ENCODE results near the gene DNASE2B.

DNASE2B gene

DNA sequence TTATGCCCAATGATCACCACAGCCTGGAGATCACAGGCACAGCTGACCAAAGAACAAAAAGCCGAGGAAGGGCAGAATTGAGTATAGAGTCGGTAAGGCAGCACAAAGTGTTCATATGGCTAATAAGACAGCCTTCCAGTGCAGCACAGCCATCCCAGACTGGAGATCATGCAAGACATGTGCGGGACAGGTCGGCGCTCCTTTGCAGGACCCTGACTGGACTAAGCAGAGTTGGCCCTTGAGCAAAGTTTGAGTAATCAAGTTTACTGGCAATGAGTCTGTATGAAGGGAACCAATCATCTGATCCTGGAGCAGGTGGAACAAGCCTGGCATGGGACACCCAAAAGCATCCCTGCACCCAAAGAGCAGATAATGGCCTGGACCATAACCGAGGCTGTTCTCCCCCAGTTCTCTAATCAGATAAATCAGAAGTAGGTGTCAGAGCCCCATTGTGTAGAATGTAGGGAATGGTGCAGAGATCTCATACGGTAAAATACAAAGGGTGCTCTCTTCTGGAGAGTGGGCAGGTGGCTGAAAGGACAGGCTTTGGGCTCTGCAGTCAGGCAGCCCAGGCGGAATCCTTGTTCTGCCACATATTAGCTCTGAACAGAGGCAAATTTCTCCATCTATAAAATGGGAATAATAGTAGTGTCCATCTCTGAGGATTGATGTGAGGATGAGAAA lies 10.7 kb upstream of the DNASE2B start:
- Mint-ChIP-seq H3K27me3 (peaks cover 5% of the 10 kb centered on the region), H3K27ac (no peak overlapping the region), H3K4me3 (no peak overlapping the region), H3K4me1 (peaks cover 16% of the 10 kb centered on the region), H3K36me3 (no peaks in the 10 kb centered on the region), H3K9me3 (no peaks in the 10 kb centered on the region)
- ATAC-seq = no peak

DNA sequence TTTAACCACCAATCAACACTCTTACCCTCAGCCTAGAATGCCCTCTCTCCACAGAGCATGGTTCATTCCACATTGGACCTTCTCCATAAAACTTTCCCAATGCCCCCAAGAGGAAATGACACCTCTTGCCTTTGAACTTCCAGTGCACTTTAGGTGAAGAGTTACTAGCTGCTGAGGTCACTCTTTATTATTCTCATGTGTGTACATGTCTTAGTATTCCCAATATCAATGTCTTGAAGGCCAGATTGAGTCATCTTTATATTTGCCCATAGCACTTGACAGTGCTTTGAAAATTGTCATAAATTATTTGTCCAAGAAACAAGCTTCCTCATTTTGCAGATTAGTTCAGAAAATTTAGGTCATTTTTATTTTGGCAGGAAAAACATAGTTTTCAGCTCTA lies 8.1 kb upstream of the DNASE2B start:
- H3K27ac Mint-ChIP-seq = no peak overlapping the region
- H3K4me3 Mint-ChIP-seq = no peak overlapping the region
- H3K36me3 Mint-ChIP-seq = no peaks in the 10 kb centered on the region
- H3K9me3 Mint-ChIP-seq = no peaks in the 10 kb centered on the region
- no peaks in the 10 kb centered on the region for H3K27me3 Mint-ChIP-seq
- peaks cover 16% of the 10 kb centered on the region for H3K4me1 Mint-ChIP-seq
- ATAC-seq = no peak

DNA sequence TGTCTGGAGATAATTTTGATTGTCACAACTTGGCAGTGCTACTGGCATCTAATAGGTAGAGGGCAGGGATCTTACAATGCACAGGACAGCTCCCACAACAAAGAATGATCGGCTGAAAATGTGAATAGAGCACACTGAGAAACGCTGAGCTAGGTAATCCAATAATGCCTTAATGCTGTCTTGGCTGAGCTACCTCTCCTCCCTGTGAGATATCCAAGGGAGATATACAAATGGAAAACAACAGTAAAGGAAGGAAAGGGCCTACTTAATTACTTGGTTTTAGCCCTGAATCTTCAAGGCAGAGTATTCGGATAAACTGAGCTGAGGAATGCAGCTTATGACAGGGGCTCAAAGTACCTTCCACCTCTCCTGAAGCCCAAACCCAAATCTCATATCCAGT lies 2.9 kb downstream of the DNASE2B start:
- Mint-ChIP-seq H3K4me1 (no peaks in the 10 kb centered on the region), H3K27ac (no peak overlapping the region), H3K9me3 (no peaks in the 10 kb centered on the region), H3K27me3 (no peaks in the 10 kb centered on the region), H3K4me3 (no peak overlapping the region), H3K36me3 (no peaks in the 10 kb centered on the region)
- ATAC-seq = no peak

DNA sequence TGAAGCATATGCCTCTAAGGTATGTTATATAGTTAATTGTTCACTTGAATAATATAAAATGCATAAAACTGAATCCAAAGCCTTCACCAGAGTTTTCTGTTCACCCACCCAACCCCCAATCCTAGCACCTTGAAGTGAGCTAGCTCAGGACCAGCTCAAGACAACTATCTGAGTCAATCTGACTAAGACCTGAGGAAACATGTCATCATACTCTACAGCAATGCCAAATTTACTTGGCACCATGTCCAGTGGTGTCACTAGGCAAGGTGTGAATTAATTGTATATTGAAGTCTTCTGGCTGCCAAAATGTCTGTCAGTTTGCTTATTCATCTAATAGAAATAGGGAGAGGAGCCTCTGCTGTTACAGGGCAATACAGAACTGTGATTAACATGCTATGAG lies 3.8 kb downstream of the DNASE2B start:
- H3K27me3 Mint-ChIP-seq = no peaks in the 10 kb centered on the region
- no peaks in the 10 kb centered on the region for H3K36me3 Mint-ChIP-seq
- H3K9me3 Mint-ChIP-seq = no peaks in the 10 kb centered on the region
- ATAC-seq = no peak
- no peak overlapping the region for H3K4me3 Mint-ChIP-seq
- no peaks in the 10 kb centered on the region for H3K4me1 Mint-ChIP-seq
- H3K27ac Mint-ChIP-seq = no peak overlapping the region

DNA sequence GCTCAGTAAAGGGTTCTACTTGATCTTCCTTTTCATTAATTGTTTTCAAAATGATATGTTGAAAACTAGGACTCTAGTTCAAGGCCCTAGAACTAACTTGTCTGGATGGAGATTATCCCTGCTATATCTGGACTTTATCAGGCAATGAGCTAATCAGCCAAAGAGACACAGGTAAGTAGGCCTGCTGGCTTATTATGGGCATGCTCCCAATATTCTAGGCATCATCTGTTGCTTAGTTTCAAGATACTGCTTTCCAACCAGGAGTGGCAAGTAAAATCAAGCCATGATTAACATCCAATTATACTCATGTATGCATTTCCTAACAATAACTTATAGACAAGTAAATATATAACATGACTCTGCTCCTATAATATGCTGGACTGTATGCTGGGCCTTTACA lies 4.2 kb downstream of the DNASE2B start:
- no peaks in the 10 kb centered on the region for H3K4me1 Mint-ChIP-seq
- ATAC-seq = no peak
- no peaks in the 10 kb centered on the region for H3K36me3 Mint-ChIP-seq
- H3K9me3 Mint-ChIP-seq = no peaks in the 10 kb centered on the region
- no peak overlapping the region for H3K4me3 Mint-ChIP-seq
- no peaks in the 10 kb centered on the region for H3K27me3 Mint-ChIP-seq
- no peak overlapping the region for H3K27ac Mint-ChIP-seq

DNA sequence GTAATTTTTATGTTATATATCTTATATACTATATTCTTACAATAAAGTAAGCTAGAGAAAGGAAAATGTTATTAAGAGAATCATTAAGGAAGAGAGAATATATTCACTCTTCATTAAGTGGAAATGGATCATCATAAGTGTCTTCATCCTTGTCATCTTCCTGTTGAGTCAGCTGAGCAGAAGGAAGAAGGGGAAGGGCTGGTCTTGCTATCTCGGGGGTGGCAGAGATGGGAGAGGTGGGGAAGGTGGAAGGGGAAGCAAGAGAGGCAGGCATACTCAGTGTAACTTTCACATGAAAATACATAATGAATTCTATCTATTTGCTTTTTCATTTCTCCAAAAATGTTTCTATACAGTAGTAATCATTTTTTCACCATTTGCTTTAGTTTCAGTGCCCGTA lies 5.1 kb downstream of the DNASE2B start:
- no peak overlapping the region for H3K27ac Mint-ChIP-seq
- no peaks in the 10 kb centered on the region for H3K9me3 Mint-ChIP-seq
- ATAC-seq = no peak

DNA sequence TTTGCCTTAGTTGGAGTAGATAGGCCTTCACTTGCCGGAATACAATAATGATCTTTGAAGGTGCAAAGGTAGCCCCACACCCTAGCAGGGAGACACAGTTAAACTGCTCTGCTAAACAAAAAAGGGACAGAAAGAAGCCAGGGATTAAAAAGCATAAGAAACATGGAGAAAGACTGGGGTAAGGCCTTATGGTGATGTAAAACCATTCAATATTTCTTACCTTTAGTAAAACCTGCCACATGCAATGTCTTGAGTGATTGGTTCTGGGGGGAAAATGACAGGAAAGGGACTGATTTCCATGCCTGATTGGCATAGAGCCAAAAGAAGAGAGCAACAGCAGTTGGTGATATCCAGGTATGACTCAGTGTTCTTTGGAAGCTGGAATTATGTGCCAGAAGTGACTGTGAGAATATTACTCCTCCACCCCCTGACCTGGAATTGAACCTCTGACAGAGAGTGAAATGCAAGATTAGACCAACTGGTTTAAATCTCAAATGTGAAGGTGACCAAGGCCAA lies 8.1 kb downstream of the DNASE2B start:
- H3K4me3 Mint-ChIP-seq = no peak overlapping the region
- no peaks in the 10 kb centered on the region for H3K36me3 Mint-ChIP-seq
- no peaks in the 10 kb centered on the region for H3K9me3 Mint-ChIP-seq
- H3K4me1 Mint-ChIP-seq = no peaks in the 10 kb centered on the region
- ATAC-seq = no peak
- no peak overlapping the region for H3K27ac Mint-ChIP-seq
- no peaks in the 10 kb centered on the region for H3K27me3 Mint-ChIP-seq

More for the DNA sequence above, 5.1 kb downstream of the DNASE2B start:
- H3K4me1 Mint-ChIP-seq = no peaks in the 10 kb centered on the region
- no peak overlapping the region for H3K4me3 Mint-ChIP-seq
- H3K36me3 Mint-ChIP-seq = no peaks in the 10 kb centered on the region
- H3K27me3 Mint-ChIP-seq = no peaks in the 10 kb centered on the region

DNA sequence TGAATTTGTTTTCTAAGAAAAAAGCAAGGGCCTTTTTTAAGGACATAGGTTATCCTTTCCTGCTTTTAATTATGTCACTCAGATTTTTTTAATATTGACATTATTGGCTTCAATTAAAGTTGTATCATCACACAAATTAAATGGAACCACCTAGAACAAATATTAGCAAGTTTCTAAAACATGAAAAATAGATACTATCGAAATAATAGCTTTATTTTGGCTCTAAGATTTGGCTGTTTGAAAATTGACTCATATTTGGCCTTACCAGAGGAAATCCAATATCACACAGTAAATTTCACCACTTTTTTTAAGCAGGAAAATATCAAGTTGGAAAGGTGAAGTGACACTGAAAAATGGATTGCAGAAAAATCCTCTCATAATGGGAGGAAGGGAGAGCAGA lies 9.2 kb downstream of the DNASE2B start:
- Mint-ChIP-seq H3K4me1 (no peaks in the 10 kb centered on the region), H3K36me3 (no peaks in the 10 kb centered on the region), H3K27me3 (no peaks in the 10 kb centered on the region), H3K4me3 (no peak overlapping the region), H3K27ac (no peak overlapping the region), H3K9me3 (no peaks in the 10 kb centered on the region)
- no peak for ATAC-seq

DNA sequence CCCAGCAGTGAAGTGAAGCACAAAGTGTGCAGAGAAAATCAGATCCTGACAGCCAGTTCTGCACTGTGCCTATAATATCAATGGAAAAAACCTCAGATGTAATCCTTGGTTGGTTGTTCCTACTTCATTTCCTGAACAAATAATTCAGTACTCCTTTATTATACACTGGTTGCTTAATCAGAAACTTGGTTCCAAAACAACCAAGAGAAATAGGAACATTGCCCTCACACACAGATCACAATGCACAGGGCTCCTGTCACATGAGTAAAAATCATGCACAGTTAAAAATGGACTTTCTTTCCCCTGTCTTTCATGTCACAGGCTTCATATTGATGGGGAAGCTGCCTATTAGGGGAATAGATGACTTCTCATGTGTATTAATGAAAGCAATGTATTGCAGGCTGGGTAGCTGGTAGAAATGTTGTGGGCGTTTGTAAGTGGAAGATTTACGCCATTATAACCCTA lies 9.7 kb downstream of the DNASE2B start:
- no peaks in the 10 kb centered on the region for H3K4me1 Mint-ChIP-seq
- no peak overlapping the region for H3K4me3 Mint-ChIP-seq
- no peaks in the 10 kb centered on the region for H3K36me3 Mint-ChIP-seq
- H3K27ac Mint-ChIP-seq = no peak overlapping the region
- no peak for ATAC-seq
- H3K9me3 Mint-ChIP-seq = no peaks in the 10 kb centered on the region
- no peaks in the 10 kb centered on the region for H3K27me3 Mint-ChIP-seq

DNA sequence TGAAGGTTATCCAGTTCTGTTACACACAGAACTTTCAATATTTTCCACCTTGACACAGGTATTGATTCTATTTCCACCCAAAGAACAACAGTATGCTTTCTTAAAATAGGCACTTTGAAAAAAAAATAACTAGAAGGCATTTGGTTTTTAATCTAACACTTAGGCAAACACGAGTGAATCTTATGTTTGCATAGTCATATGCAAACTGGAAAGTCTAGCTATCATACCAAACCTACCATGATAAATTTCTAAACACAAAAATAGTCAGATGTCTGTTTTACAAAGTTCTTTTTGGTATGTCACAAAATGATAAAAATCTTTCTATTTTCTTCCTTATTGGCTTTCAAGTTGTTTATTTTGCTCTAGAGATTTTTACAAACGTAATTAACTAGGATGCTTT lies 11.6 kb downstream of the DNASE2B start:
- Mint-ChIP-seq H3K9me3 (no peaks in the 10 kb centered on the region), H3K36me3 (no peaks in the 10 kb centered on the region), H3K27me3 (no peaks in the 10 kb centered on the region), H3K27ac (no peak overlapping the region), H3K4me3 (no peak overlapping the region), H3K4me1 (no peaks in the 10 kb centered on the region)
- ATAC-seq = no peak

DNA sequence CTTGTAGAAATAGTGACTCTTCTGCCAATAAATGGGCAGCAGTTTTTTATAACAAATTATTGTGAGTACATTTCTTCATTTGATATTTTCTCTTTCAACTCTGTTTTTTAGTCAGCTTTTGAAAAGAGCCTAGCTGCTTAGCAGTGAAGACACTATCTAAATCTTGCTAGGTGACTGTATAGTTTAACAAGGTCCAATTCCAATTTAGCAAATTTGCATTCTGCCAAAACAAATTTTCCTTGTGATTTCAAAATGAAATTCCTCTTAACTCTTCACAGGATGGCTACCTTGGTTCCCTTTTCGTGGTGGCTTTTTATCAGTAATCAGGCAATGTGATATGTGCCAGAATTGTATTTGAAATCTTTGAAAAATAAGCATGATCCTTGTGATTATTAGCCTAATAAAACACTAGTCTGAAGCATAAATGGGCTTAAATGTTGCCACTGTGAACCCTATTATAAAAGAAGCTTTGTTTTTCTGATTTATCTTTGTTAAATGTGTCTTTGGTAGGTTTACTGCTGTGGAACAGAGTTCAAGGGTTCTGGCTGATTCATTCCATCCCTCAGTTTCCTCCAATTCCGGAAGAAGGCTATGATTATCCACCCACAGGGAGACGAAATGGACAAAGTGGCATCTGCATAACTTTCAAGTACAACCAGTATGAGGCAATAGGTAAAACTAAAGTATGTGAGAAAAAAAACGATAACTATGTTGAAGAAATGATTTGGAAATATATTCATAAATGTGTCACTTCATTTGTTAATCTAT lies 12.2 kb downstream of the DNASE2B start:
- no peaks in the 10 kb centered on the region for H3K27me3 Mint-ChIP-seq
- no peak for ATAC-seq
- no peaks in the 10 kb centered on the region for H3K9me3 Mint-ChIP-seq
- no peaks in the 10 kb centered on the region for H3K36me3 Mint-ChIP-seq
- no peak overlapping the region for H3K27ac Mint-ChIP-seq
- H3K4me1 Mint-ChIP-seq = no peaks in the 10 kb centered on the region
- H3K4me3 Mint-ChIP-seq = no peak overlapping the region

DNA sequence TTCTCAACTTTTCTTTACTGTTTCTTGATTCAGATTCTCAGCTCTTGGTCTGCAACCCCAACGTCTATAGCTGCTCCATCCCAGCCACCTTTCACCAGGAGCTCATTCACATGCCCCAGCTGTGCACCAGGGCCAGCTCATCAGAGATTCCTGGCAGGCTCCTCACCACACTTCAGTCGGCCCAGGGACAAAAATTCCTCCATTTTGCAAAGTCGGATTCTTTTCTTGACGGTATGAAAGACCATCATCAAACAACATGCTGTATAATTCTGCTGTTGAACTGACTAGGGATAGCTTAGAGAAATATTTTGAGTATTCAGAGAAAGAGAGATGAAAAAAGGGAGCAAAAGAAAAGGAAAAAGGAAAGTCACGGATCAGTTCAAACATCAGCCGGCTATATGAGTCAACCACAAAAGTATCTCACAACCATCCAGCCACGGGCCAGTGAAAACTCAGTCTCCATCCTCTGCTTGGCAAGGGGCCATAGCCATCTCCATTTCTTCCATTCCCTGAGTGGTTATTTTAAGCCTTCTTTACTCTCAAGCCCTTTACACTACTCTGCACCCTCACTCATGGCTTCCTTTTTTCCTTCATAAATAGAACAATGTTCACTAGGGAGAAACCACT lies 14.1 kb downstream of the DNASE2B start:
- Mint-ChIP-seq H3K9me3 (no peaks in the 10 kb centered on the region), H3K36me3 (no peaks in the 10 kb centered on the region), H3K27ac (no peak overlapping the region), H3K27me3 (no peaks in the 10 kb centered on the region), H3K4me1 (no peaks in the 10 kb centered on the region), H3K4me3 (no peak overlapping the region)
- no peak for ATAC-seq

DNA sequence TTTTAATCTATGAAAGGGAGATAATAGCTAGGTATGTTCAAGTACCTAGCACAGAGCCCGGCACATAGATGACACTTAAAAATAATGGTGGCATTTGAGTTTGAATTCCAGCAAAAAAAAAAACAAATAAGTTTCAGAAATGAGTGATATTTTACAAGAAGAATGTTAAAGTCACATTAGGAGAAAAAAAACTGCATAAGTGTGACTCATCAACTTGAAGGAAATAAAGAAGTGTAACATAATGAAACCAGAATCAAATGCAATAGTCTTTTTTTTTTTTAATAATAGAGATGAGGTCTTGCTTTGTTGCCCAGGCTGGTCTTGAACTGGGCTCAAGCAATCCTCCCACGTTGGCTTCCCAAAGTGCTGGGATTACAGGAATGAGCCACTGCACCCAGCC lies 17.1 kb downstream of the DNASE2B start:
- no peaks in the 10 kb centered on the region for H3K36me3 Mint-ChIP-seq
- ATAC-seq = no peak

DNA sequence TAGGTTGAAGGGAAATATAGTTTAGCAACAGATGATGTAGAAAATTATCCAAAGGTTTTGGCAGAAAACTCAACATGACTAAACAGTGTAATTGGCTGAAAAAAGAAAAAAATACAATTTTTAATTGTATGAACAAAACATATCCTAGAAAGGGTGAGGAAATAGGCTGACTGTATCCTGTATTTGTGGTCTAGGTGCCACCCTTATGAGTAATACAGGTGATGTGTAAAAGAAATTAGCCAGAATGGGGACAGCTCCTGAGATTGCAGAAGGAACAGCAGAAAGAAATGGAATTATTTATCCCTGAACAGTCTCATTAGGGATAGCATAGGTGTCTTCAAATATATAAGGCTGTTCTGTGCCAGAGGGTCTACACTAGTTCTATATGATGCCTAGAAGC lies 24.6 kb downstream of the DNASE2B start:
- Mint-ChIP-seq H3K4me3 (no peak overlapping the region), H3K36me3 (no peaks in the 10 kb centered on the region), H3K4me1 (no peaks in the 10 kb centered on the region), H3K27ac (no peak overlapping the region), H3K27me3 (peaks cover 17% of the 10 kb centered on the region), H3K9me3 (no peaks in the 10 kb centered on the region)
- no peak for ATAC-seq

More for the DNA sequence above, 17.1 kb downstream of the DNASE2B start:
- no peaks in the 10 kb centered on the region for H3K4me1 Mint-ChIP-seq
- H3K27ac Mint-ChIP-seq = no peak overlapping the region
- H3K9me3 Mint-ChIP-seq = no peaks in the 10 kb centered on the region
- no peak overlapping the region for H3K4me3 Mint-ChIP-seq
- H3K27me3 Mint-ChIP-seq = no peaks in the 10 kb centered on the region

DNA sequence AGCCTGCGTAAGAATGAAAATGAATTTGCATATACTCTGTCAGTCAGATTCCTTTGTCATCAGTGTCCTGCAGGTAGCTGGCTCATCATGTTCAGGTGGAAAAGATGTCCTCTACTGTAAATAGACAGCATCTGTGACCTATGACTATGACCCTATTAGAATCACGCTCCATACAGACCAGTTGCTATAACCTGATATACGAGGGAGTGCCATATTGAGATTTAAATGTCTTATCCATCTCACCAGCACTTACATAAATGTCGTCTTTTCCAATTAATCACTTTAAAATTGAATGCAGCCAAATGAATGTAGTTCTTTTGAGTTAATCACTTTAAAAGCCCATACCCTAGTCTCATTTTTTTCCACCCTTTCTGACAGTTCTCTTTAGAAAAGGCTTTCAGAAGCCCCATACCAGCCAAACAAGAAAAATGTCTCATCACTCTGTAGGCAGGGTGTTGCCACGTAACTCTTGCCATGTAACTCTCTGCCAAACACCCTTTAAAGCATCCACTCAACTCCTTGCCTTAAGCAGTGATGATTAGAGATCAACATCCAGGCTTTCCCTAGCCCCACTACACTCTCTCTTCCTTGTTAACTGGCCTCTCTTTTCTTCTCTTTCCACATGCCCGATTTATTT lies 26.3 kb downstream of the DNASE2B start:
- Mint-ChIP-seq H3K4me1 (no peaks in the 10 kb centered on the region), H3K4me3 (no peak overlapping the region), H3K36me3 (no peaks in the 10 kb centered on the region), H3K9me3 (peaks cover 2% of the 10 kb centered on the region), H3K27me3 (peaks cover 17% of the 10 kb centered on the region), H3K27ac (no peak overlapping the region)
- ATAC-seq = no peak

Measured in stimulated activated memory B cell treated with anti-CD40 and anti-IgM and Interleukin-4, amounts not matched to agents 10 μg/mL and 1 μg/mL and 100 μg/mL, for 72 hours (primary cell).